GM19099 (cell line): ENCODE data around the gene TMEM62.

ENCODE experiments used
- POLR2A ChIP-seq: IDR thresholded peaks from 3 replicates; pipeline ENCODE4 v1.6.1; 2011; ENCODE audit warnings: low read depth; ENCODE audit not compliant: insufficient read length; ENCODE audit errors: extremely low read depth

Gene TMEM62

DNA sequence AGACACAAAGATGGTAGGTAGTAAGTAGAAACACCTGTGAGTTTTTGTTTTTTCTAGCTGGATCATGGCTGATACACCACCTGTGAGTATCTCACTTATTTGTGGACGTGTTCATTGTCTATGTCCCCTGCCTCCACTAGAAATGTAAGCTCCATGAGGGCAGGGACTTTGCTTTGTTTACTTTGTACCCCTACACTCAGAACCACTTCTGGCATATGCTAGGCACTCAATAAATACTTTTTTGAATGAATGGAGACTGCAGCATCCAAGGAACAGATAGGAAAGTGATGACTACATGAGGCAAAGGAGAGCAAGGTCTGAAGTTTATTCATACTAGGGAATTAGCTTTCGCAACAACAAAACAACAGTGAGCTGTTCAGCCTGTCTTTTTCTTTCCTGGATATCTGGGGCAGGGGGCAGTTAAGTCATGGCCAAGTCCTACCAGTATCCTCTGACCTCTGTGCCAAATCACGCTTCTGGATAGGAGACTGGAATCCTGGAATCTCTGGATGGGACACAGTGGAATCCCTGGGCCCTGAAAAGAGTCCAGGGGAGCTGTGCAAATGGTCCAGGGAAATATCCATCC lies 99.0 kb downstream of the TMEM62 start:
- no peak for TF ChIP-seq POLR2A
